Stimulated activated naive CD4-positive, alpha-beta T cell treated with Interleukin-2 at 50 U/mL for 16 hours (primary cell): Measurements from ENCODE around the gene ASRGL1.

Source experiments
- DNase-seq: peaks from one replicate; lab custom pipeline; 2025; lab: John Stamatoyannopoulos, UW

ASRGL1 gene

GRCh38 chr11:62416596-62416995, 79.3 kb downstream of the ASRGL1 start:
- DNase-seq, result no peak

- DNase-seq, result no peak
Observed at GRCh38 chr11:62418136-62418535, 80.9 kb downstream of the ASRGL1 start.

GRCh38 chr11:62418733-62419132, 81.5 kb downstream of the ASRGL1 start, which contains the start of gene SCGB1A1:
SCGB1A1 (plus strand) TSS chr11:62419033; CDS start chr11:62419096, 63 bp downstream.
- no peak for DNase-seq

GRCh38 chr11:62419314-62419929, 82.2 kb downstream of the ASRGL1 start:
- no peak for DNase-seq

- no peak for DNase-seq
Observed at GRCh38 chr11:62419943-62420342, 82.7 kb downstream of the ASRGL1 start.

- DNase-seq, result no peak
Observed at GRCh38 chr11:62420882-62421281, 83.6 kb downstream of the ASRGL1 start.

- no peak for DNase-seq
Observed at GRCh38 chr11:62421996-62422395, 84.7 kb downstream of the ASRGL1 start.

- no peak for DNase-seq
Observed at GRCh38 chr11:62423012-62423411, 85.8 kb downstream of the ASRGL1 start.

- peak; percentile 40 for DNase-seq
Observed at GRCh38 chr11:62427630-62428233, 90.5 kb downstream of the ASRGL1 start.

GRCh38 chr11:62428871-62429560, 91.8 kb downstream of the ASRGL1 start:
- no peak for DNase-seq

GRCh38 chr11:62430425-62430824, 93.2 kb downstream of the ASRGL1 start:
- DNase-seq, result no peak

GRCh38 chr11:62431171-62431901, 94.1 kb downstream of the ASRGL1 start:
- no peak for DNase-seq

GRCh38 chr11:62432695-62433094, 95.4 kb downstream of the ASRGL1 start:
- DNase-seq, result no peak

- DNase-seq, result no peak
Observed at GRCh38 chr11:62433141-62433903, 96.1 kb downstream of the ASRGL1 start.

- no peak for DNase-seq
Observed at GRCh38 chr11:62433904-62434276, 96.6 kb downstream of the ASRGL1 start.

- no peak for DNase-seq
Observed at GRCh38 chr11:62435846-62436660, 98.8 kb downstream of the ASRGL1 start.

- no peak for DNase-seq
Observed at GRCh38 chr11:62437616-62438015, 100.4 kb downstream of the ASRGL1 start.

- no peak for DNase-seq
Observed at GRCh38 chr11:62438641-62439040, 101.4 kb downstream of the ASRGL1 start.

GRCh38 chr11:62439785-62440602, 102.7 kb downstream of the ASRGL1 start:
- no peak for DNase-seq
